Colon (tissue), 2 donors: ENCODE measurements around the gene TENT4A.

Experiments used
- FAIRE-seq: peaks from 2 replicates; lab custom pipeline; 2012; peaks lifted over from hg19 to GRCh38; lab: Jason Lieb, UNC
- donor health status: control.
- donor health status: control.

Gene TENT4A

GRCh38 chr5:6700685-6701355, 12.4 kb upstream of the TENT4A start:
- FAIRE-seq, result no peak

- FAIRE-seq, result no peak
Measured at GRCh38 chr5:6701491-6701890, 11.7 kb upstream of the TENT4A start.

GRCh38 chr5:6702633-6703032, 10.6 kb upstream of the TENT4A start:
- FAIRE-seq, result no peak

GRCh38 chr5:6703806-6704205, 9.4 kb upstream of the TENT4A start:
- FAIRE-seq, result no peak

- FAIRE-seq, result no peak
Measured at GRCh38 chr5:6704361-6704851, 8.8 kb upstream of the TENT4A start.

GRCh38 chr5:6705088-6705487, 8.1 kb upstream of the TENT4A start:
- no peak for FAIRE-seq

- no peak for FAIRE-seq
Measured at GRCh38 chr5:6705959-6706358, 7.3 kb upstream of the TENT4A start.

- FAIRE-seq, result no peak
Measured at GRCh38 chr5:6707852-6708251, 5.4 kb upstream of the TENT4A start.

- no peak for FAIRE-seq
Measured at GRCh38 chr5:6708814-6709213, 4.4 kb upstream of the TENT4A start.

- no peak for FAIRE-seq
Measured at GRCh38 chr5:6710070-6710469, 3.2 kb upstream of the TENT4A start.

- FAIRE-seq, result no peak
Measured at GRCh38 chr5:6710551-6711318, 2.5 kb upstream of the TENT4A start.

- no peak for FAIRE-seq
Measured at GRCh38 chr5:6711409-6712141, 1.7 kb upstream of the TENT4A start.

- no peak for FAIRE-seq
Measured at GRCh38 chr5:6712142-6712576, 1.1 kb upstream of the TENT4A start.

- FAIRE-seq, result no peak
Measured at GRCh38 chr5:6712577-6713273, 507 bp upstream of the TENT4A start.

GRCh38 chr5:6714226-6715041, 1.2 kb downstream of the TENT4A start:
- no peak for FAIRE-seq

GRCh38 chr5:6715271-6715670, 2.0 kb downstream of the TENT4A start:
- FAIRE-seq, result no peak

GRCh38 chr5:6715758-6716628, 2.8 kb downstream of the TENT4A start:
- FAIRE-seq, result no peak

- FAIRE-seq, result no peak
Measured at GRCh38 chr5:6716629-6717149, 3.5 kb downstream of the TENT4A start.

GRCh38 chr5:6717247-6717646, 4.0 kb downstream of the TENT4A start:
- FAIRE-seq, result no peak

GRCh38 chr5:6717687-6718086, 4.5 kb downstream of the TENT4A start:
- no peak for FAIRE-seq
